Measurements from ENCODE around the gene RASAL1. TPM values are rescaled to one million over a fixed set of nuclear protein-coding genes. Genes with fewer than 3 reads are reported as not detected.

RASAL1 gene
- polyA plus RNA-seq, 3 donors from 2014 or later: not detected

DNA sequence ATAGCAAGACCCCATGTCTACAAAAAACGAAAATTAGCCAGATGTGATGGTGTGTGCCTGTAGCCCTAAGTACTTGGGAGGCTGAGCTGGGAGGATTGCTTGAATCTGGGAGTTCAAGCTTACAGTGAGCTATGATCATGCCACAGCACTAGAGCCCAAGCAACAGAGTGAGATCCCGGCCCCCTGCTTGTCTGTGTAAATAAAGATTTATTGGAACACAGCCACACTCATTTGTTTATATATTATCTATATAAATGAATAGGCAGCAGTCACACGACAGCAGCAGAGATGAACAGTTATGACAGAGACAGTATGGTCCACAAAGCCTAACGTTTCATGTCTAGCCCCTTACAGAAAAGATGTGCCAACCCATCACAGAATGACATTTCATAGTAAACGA is 34.9 kb upstream of the RASAL1 start:
- H3K27me3 Mint-ChIP-seq (ENCODE audit: low read depth in 3 of 3): no peaks in the 10 kb centered on the region
- H3K36me3 Mint-ChIP-seq: peaks cover 22 to 47% (median 26%) of the 10 kb centered on the region in 3 donors
- DNase-seq: no peak
- H3K4me3 Mint-ChIP-seq: no peak overlapping the region
- no peak overlapping the region for H3K27ac Mint-ChIP-seq
- H3K9me3 Mint-ChIP-seq: peaks cover 0 to 2% (median 0%) of the 10 kb centered on the region in 6 donors
- peaks cover 2 to 5% of the 10 kb centered on the region in 2 donors for H3K4me1 Mint-ChIP-seq

DNA sequence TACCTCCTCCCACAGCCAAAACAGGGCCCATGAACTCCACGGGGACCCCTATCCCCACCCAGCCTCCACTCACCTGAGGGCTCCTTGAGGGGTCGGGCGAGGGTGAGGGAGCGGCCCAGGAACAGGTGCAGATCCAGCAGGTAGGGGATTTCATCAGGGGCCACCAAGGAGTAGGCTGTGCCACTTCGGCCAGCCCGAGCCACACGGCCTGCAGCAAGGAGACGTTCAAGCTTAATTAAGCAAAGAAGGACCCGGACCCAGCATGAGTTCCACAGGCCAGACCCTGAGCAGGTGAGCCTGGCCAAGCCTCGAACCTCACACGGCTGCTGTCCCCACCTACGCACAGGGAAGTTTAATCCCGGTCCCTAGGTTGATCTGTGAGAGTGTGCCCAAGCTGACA is 34.1 kb upstream of the RASAL1 start:
- Mint-ChIP-seq H3K4me1 (peaks cover 2 to 5% of the 10 kb centered on the region in 2 donors), H3K36me3 (peaks cover 26 to 48% (median 26%) of the 10 kb centered on the region in 3 donors), H3K4me3 (no peak overlapping the region), H3K27ac (no peak overlapping the region), H3K27me3 (ENCODE audit: low read depth in 3 of 3) (peaks cover 0 to 2% (median 0%) of the 10 kb centered on the region in 3 donors), H3K9me3 (peaks cover 0 to 2% (median 0%) of the 10 kb centered on the region in 6 donors)
- DNase-seq: no peak

DNA sequence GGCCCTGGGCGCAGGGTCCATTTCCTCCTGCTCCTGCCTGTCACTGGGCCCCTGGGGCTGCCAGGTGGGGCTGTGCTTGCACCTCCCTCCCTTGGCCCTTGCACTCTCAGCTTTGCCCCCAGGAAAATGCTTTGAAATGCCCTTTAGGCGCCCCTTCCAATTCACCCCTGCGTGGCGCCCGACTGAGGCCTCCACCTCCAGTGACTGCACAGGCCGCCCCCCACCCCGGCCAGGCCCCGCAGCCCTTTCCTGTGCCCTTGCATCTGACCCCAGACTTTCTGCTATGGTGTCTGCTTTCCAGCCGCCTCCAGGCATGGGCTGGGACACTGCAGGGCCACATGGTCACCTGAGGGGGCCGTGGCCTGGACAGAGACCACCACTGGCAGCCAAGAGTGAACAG is 32.3 kb upstream of the RASAL1 start:
- no peak overlapping the region for H3K4me3 Mint-ChIP-seq
- H3K4me1 Mint-ChIP-seq: peaks cover 0 to 5% of the 10 kb centered on the region in 2 donors
- H3K27ac Mint-ChIP-seq: no peak overlapping the region
- peaks cover 0 to 2% (median 0%) of the 10 kb centered on the region in 3 donors for H3K27me3 Mint-ChIP-seq (ENCODE audit: low read depth in 3 of 3)
- peaks cover 0 to 2% (median 0%) of the 10 kb centered on the region in 6 donors for H3K9me3 Mint-ChIP-seq
- H3K36me3 Mint-ChIP-seq: peaks cover 22 to 43% (median 26%) of the 10 kb centered on the region in 3 donors
- DNase-seq: no peak

DNA sequence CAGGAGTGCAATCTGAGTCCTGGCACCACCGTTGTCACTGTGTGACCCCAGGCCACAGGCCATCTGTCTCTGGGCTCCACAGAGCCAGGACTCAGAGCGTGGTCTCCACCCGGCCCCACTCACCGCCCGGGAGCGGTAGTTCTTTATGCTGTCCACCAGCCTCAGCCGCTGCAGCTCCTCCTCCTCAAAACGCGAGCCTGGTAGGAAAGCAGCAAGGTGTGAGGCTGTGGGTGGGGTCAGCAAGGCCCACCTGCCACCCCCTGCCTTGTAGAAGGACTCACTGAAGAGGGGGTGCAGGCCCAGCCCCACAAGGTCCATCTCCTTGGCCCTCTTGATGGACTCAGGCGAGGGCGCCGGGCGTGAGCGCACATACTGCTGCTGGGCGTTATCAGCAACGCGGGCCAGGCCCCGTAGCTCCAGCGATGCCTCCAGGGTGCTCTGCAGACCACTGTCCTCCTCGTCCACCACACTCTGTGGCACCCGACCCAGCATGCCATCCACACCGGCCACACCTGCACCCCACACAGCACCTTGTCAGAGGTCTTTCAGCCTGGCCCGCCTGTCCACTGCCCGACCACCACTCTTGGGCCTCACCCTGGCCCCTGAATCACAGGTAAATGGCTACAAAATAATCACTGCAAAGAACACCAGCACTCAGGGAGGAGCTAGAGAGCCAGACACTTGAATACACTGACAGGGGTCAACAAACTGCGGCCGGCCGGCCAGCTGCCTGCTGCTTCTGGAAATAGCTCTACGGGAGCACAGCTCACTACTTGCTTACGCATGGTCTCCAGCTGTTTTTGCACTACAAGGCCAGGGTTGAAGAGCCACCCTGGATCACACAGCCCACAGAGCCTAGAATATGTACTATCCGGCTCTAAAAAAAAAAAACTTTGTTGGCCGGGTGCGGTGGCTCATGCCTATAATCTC is 30.2 kb upstream of the RASAL1 start:
- peak overlapping the region in 1 of 6 donors; percentile 60 for H3K27ac Mint-ChIP-seq
- peaks cover 8 to 34% (median 12%) of the 10 kb centered on the region in 3 donors for H3K36me3 Mint-ChIP-seq
- H3K9me3 Mint-ChIP-seq: no peaks in the 10 kb centered on the region
- H3K27me3 Mint-ChIP-seq (ENCODE audit: low read depth in 3 of 3): peaks cover 0 to 4% (median under 1%) of the 10 kb centered on the region in 3 donors
- no peak overlapping the region for H3K4me3 Mint-ChIP-seq
- peaks cover 0 to 2% of the 10 kb centered on the region in 2 donors for H3K4me1 Mint-ChIP-seq
- DNase-seq: no peak

DNA sequence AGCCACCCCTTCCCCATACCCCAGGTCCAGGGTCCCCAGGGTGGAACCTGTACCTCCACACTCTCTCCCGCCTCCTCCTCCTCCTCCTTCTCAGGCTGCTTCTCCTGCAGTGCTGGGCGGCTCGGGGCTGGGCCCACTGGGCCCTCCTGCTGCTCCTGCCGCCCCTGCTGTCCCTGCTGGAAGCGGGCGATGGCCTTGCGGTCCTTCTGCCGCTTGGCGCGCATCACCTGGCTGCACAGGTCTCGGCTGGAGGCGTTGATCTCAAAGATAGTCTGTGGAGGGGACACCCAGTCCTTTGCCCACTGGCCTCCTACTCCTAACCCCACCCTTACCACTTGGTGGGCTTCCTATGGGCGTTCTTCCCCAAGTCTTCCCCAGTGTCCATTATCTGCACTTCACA is 28.5 kb upstream of the RASAL1 start:
- Mint-ChIP-seq H3K27ac (no peak overlapping the region), H3K36me3 (peaks cover 7 to 42% (median 9%) of the 10 kb centered on the region in 3 donors), H3K4me3 (no peak overlapping the region), H3K27me3 (ENCODE audit: low read depth in 3 of 3) (peaks cover 0 to 4% (median 4%) of the 10 kb centered on the region in 3 donors), H3K9me3 (no peaks in the 10 kb centered on the region), H3K4me1 (no peaks in the 10 kb centered on the region)
- DNase-seq: no peak

DNA sequence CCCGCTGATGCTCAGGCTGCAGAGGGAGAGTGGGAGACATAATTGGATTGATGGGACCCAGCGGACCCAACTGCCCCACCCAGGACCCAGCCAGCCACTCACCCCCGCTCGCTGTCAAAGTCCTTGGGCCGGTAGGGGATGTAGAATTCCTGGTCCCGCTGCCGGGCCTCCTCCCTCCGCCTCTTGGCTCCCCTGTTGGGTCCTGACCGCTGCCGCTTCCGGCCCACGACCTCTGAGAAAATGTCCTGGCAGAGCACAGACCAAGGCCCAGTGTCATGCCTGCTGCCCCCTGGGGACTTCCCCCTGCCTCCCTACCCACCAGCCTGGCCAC is 27.4 kb upstream of the RASAL1 start:
- H3K4me3 Mint-ChIP-seq: no peak overlapping the region
- no peaks in the 10 kb centered on the region for H3K9me3 Mint-ChIP-seq
- peaks cover 0 to 4% (median 4%) of the 10 kb centered on the region in 3 donors for H3K27me3 Mint-ChIP-seq (ENCODE audit: low read depth in 3 of 3)
- DNase-seq: no peak
- H3K27ac Mint-ChIP-seq: no peak overlapping the region
- H3K36me3 Mint-ChIP-seq: peaks cover 4 to 46% (median 9%) of the 10 kb centered on the region in 3 donors
- H3K4me1 Mint-ChIP-seq: no peaks in the 10 kb centered on the region

DNA sequence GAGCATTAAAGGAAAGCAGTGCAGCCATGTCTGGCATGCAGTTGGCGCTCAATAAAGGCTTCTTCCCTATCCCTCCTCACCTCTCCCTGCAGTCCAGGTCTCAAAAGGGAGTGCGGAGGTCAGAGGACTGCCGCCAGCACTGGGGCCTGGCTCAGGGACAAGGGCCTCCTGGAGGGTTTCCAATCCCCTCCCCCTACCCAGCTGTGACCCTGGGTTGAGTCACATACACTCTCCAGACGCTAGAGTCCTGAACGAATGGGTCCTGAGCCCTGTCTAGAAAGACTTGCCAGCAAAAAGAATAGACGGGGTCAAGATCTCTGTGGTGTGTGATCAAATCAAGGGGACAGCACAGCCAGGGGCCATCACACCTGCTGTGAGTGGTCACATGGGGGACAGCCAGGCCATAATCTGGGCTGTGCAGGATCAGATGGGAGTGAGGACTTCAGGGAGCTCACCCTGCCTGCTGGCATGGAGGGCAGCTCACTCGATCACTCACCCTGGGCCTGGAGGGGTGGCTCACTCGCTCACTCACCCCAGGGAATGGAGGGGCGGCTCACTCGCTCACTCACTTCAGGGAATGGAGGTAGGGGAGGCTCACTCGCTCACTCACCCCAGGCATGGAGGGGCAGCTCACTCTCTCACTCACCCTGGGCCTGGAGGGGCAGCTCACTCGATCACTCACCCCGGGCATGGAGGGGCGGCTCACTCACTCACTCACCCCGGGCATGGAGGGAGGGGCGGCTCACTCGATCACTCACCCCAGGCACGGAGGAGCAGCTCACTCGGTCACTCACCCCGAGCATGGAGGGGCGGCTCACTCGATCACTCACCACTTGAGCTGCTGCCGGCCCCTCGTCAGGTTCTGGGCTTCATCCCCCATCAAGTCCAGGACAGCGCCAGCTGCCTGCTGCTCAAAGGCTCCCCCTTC is 26.8 kb upstream of the RASAL1 start:
- H3K36me3 Mint-ChIP-seq: peaks cover 4 to 53% (median 9%) of the 10 kb centered on the region in 3 donors
- no peak overlapping the region for H3K4me3 Mint-ChIP-seq
- H3K27ac Mint-ChIP-seq: no peak overlapping the region
- H3K4me1 Mint-ChIP-seq: no peaks in the 10 kb centered on the region
- peaks cover 0 to 4% (median 4%) of the 10 kb centered on the region in 3 donors for H3K27me3 Mint-ChIP-seq (ENCODE audit: low read depth in 3 of 3)
- no peak for DNase-seq
- H3K9me3 Mint-ChIP-seq: no peaks in the 10 kb centered on the region

DNA sequence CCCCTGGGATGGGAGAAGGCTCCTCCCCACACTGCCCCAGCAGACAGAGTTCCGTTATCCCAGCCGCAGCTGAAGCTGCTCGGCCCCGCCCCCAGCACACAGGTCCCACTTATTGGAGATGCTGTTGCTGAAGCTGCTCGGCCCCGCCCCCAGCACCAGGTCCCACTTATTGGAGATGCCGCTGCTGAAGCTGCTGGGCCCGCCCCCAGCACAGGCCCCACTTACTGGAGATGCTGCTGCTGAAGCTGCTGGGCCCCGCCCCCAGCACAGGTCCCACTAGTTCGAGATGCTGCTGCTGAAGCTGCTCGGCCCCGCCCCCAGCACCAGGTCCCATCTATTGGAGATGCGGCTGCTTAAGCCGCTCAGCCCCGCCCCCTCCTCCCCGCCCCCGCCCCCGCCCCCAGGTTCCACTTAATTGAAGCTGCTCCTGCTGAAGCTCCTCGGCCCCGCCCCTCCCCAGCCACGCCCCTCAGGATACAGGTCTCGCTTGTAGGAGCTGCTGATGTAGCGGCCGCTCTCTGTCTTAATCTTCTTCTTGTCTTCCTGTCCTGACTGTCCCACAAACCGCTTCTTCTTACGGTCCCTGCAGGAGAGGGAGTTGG is 26.0 kb upstream of the RASAL1 start:
- Mint-ChIP-seq H3K4me1 (peaks cover 0 to 7% of the 10 kb centered on the region in 2 donors), H3K27me3 (ENCODE audit: low read depth in 3 of 3) (peaks cover 0 to 4% (median 4%) of the 10 kb centered on the region in 3 donors), H3K9me3 (no peaks in the 10 kb centered on the region), H3K36me3 (peaks cover 9 to 58% (median 16%) of the 10 kb centered on the region in 3 donors), H3K27ac (peak overlapping the region in 1 of 6 donors; percentile 35), H3K4me3 (no peak overlapping the region)
- no peak for DNase-seq

DNA sequence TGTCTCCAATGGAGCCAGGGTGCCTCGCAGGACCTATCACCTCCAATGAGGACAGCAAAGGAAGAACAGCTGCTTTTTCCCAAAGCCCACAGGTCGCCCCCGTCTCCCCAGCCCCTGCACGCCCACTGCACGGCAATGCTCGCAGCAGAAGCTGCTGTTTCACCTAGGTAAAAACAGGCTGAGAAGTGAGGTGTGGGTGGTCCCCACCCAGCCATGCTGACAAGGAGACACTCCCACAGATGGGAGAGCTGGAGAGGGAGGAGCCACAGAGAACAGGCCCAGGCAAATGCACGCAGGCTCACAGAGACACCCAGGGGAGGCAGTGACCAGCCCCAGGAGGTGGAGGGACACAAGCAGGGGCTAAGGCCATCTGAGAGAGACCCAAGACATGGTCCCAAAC is 24.4 kb upstream of the RASAL1 start:
- peaks cover 9 to 49% (median 14%) of the 10 kb centered on the region in 3 donors for H3K36me3 Mint-ChIP-seq
- peak overlapping the region in 1 of 6 donors; percentile 24 for H3K27ac Mint-ChIP-seq
- H3K4me3 Mint-ChIP-seq: no peak overlapping the region
- peaks cover 3 to 14% of the 10 kb centered on the region in 2 donors for H3K4me1 Mint-ChIP-seq
- no peaks in the 10 kb centered on the region for H3K9me3 Mint-ChIP-seq
- peaks cover 4 to 8% (median 7%) of the 10 kb centered on the region in 3 donors for H3K27me3 Mint-ChIP-seq (ENCODE audit: low read depth in 3 of 3)
- DNase-seq: no peak

DNA sequence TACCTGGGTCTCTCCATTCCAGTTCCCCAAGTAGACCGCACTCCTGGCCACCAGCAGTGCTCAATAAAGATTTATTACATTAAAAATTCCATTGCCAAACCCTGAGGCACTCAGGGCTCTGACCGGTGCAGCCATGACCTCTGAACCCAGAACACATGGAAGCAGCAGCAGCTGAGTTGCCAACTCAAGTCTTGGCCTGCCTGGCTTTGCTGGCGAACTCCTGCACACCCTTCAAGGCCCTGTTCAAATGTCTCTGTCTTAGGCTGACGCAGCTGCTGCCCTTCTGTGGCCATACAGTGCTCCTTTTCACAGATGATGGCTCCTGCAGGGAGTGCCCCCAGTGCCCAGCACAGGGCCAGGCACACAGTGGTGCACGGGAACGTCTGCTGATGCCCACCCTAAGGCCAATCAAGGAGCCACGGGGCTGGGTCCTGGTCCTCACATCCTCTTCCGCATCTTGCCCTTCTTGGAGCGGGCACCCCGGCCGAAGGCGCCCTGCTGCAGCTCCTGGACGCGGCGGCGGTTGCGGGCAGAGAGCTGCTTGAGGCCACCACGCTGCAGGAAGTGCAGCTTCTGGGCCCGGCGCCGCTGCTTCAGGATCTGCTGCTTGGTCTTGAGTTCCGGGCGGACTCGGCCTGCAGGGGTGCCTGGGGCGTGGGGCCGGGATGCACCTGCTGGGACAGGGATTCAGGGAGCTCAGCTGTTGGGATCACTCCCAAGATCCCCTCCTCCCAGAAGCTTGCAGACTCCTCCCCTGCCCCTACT is 23.1 kb upstream of the RASAL1 start:
- peaks cover 7 to 20% of the 10 kb centered on the region in 2 donors for H3K4me1 Mint-ChIP-seq
- peaks cover 4 to 8% (median 7%) of the 10 kb centered on the region in 3 donors for H3K27me3 Mint-ChIP-seq (ENCODE audit: low read depth in 3 of 3)
- H3K27ac Mint-ChIP-seq: no peak overlapping the region
- no peaks in the 10 kb centered on the region for H3K9me3 Mint-ChIP-seq
- no peak overlapping the region for H3K4me3 Mint-ChIP-seq
- no peak for DNase-seq
- peaks cover 9 to 46% (median 13%) of the 10 kb centered on the region in 3 donors for H3K36me3 Mint-ChIP-seq

DNA sequence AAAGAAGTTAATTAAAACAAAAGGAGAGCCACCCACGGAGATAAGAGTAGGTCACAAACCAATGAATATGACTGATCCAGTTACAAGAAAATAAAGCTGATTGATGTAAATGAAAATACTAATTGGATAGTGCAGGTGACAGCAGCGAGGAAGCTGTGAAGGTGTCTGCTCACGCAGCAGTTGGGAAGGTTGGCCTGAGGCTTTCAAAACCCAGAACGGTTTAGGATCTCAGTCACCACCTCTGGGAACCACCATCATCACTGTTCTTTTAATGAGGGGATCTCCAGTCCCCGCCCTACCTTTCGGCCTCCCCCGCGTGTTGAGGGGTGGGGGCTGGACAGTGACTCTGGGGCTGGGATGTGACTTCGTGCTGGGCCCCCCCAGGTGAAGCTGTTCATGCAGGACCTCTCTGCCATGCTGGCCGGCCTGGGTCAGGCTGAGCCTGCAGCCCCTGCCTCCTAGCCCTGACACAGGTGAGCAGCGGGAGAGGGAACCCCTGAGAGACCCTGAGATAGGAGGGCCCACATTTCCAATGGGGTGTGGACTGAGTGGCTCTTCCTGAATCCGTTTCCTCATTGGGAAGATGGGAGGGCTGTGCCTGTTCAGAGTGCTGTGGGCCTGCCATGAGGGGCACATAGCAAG is 21.8 kb upstream of the RASAL1 start:
- H3K27ac Mint-ChIP-seq: peak overlapping the region in 2 of 6 donors; percentile 4 to 19
- H3K4me1 Mint-ChIP-seq: peaks cover 16 to 28% of the 10 kb centered on the region in 2 donors
- H3K27me3 Mint-ChIP-seq (ENCODE audit: low read depth in 3 of 3): peaks cover 6 to 9% (median 8%) of the 10 kb centered on the region in 3 donors
- peaks cover 9 to 43% (median 13%) of the 10 kb centered on the region in 3 donors for H3K36me3 Mint-ChIP-seq
- no peak overlapping the region for H3K4me3 Mint-ChIP-seq
- no peak for DNase-seq
- no peaks in the 10 kb centered on the region for H3K9me3 Mint-ChIP-seq

DNA sequence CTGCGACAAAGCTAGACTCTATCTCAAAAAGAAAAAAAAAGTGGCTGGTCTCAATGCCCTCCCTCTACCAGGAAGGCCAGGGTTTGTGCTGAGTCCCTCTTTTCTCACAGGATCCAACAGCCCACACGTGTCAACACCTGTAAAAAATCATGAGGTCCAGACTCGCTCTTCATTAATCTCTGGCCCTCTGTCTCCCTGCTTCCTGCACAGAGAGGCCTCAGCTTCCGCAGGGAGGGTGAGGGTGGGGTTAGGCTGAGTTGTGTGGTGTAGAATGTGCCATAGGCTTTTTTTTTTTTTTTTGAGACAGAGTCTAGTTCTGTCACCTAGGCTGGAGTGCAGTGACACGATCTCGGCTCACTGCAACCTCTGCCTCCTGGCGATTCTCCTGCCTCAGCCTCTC is 20.1 kb upstream of the RASAL1 start:
- H3K27me3 Mint-ChIP-seq (ENCODE audit: low read depth in 3 of 3): peaks cover 8 to 13% (median 11%) of the 10 kb centered on the region in 3 donors

More for the DNA sequence above, 20.1 kb upstream of the RASAL1 start:
- no peak for DNase-seq
- Mint-ChIP-seq H3K36me3 (peaks cover 9 to 35% (median 12%) of the 10 kb centered on the region in 3 donors), H3K4me1 (peaks cover 21 to 34% of the 10 kb centered on the region in 2 donors), H3K9me3 (no peaks in the 10 kb centered on the region), H3K4me3 (peak overlapping the region in 1 of 5 donors; percentile 43), H3K27ac (no peak overlapping the region)
